CD4-positive, alpha-beta T cell treated with Interferon alpha-2 for 1 hour (primary cell): ENCODE data around the gene MFNG.
"Not testable (repeated sequence)": the region's sequence is repeated elsewhere in the genome, so short reads cannot be mapped to it uniquely, and the experiment has no call there.

ENCODE experiments used
- DNase-seq, 2 donors: peaks; one replicate each; pipeline ENCODE4 v3.0.0-alpha.2; 2020 to 2022

The MFNG gene

GRCh38 chr22:37472418-37473006 lies 13.7 kb downstream of the MFNG start:
- DNase-seq, result peak; percentile 37 to 57

DNA sequence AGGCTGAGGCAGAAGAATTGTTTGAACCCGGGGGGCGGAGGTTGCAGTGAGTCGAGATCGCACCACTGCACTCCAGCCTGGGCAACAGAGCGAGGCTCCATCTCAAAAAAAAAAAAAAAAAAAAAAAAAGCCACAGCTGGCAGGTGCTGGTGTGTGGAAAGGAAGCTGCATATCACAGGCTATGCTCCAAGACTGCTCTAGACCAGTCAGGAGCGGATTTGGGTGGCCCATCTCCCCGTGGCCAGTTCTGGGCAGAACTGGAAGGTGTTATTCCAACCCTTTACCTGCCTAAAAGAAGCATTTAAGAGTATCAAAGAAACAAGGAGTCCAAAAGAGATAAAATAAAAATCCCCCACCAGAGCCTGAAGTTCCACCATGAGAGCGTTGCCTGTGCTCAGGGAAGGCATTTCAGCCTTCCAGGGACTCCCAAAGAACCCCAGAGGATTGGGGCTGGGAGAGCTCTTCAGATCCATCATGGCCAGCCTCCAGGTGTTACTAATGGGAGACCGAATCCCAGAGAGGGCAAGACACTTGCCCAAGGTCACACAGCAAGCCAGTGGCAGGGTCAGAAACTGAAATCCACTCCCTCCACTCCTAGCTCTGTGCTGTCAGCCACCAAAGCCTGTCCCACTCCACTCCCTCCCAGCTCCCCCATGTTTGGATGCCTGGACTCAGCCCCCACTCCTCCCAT lies 14.3 kb downstream of the MFNG start:
- no peak for DNase-seq

DNA sequence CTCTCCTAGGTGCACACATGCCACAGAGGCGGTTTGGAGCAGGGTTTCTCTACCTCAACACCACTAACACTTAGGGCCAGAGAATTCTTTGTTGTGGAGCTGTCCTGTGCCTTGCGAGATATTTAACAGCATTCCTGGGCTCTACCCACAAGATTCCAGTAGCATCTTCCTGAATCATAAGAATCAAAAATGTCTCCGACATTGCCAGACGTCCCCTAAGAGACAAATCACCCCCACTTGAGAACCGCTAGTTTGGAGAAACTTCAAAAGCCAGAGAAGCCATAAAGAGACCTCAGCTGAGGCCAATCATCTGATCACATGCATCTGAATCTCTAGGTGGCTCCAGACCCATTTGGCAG lies 16.1 kb downstream of the MFNG start:
- no peak for DNase-seq

- no peak for DNase-seq
These were observed 16.6 kb downstream of the MFNG start for GRCh38 chr22:37469416-37470086.

DNA sequence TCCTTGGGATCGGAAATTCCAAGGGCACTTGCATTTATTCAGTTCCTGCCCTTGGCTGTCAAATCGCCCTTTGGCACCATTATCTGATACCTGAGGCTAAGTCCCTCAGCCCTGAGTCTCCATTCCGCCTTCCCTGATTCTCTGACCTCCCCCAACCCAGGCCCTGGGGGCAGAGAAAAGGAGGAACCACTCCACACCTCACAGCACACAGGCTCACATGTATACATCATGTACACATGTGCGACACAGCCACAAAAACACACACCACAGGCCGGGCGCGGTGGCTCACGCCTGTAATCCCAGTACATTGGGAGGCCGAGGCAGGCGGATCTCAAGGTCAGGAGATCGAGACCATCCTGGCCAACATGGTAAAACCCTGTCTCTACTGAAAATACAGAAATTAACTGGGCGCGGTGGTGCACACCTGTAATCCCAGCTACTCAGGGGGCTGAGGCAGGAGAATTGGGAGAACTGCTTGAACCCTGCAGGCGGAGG lies 17.9 kb downstream of the MFNG start:
- not testable (repeated sequence) for DNase-seq

DNA sequence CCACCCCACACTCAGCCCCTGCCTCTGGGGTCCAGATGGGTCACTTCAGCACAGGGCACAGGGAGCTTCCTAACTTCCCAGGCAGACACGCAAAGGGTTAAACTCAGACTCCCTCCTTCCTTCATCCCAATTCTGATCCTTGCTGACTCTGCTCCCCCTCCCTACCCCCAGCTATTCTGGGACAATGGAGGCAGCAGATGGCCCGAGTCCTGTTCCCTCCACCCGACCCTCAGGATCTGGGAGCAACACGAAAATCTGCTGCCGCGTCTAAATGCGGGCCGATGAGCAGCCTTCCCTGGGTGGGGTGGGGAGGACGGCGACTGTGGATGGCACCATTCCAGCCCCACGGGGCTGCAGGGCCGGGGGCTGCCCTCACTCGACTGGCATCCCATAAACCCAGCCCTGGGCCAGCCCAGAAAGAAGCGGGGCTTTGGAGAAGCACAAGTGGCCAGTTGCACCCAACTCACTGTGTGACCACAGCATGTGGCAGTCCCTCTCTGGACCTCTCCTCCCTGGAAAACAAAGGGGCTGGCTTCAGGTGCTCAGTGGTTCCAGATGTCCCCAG lies 18.7 kb downstream of the MFNG start:
- DNase-seq, result no peak

GRCh38 chr22:37464181-37464580 lies 22.0 kb downstream of the MFNG start:
- DNase-seq, result no peak

DNA sequence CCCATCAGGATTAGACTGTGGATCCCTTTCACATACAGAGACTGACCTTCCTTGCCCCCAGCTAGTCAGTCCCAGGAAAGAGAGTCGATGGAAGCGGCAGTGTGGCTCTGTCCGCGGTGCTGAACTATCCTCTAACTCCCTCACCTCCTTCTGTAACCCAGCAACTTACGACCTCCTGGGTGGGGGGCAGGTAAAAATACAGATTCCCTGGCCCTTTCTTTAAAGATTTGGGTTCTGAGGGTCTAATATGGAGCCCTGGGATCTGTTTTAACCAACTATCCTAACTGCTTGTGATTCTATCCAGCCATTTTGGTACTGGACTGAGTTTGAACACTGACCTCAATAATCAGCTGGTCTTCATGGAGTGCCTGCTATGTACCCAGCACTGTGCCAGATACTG lies 23.2 kb downstream of the MFNG start:
- DNase-seq, result no peak

- no peak for DNase-seq
These were observed 23.7 kb downstream of the MFNG start for GRCh38 chr22:37462436-37462835.

- no peak for DNase-seq
These were observed 24.2 kb downstream of the MFNG start for GRCh38 chr22:37461961-37462360.

GRCh38 chr22:37460684-37461083 lies 25.5 kb downstream of the MFNG start:
- DNase-seq, result no peak

DNA sequence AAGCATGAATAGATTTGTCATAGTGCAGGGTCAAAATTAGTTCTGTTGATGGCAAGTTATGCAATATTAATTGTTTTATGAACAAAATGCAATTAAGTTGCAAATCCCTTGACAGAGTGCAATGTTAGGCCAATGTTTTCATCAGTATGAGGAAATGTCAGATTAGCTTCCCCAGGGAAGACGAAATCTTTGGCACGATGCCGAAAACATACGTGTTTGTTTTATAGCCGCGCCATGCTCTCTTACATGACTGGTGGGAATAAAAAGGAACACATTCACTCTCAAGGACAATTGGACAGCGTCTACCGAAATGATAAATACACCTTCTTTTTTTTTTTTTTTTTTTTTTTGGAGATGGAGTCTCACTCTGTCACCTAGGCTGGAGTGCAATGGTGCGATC lies 27.0 kb downstream of the MFNG start:
- DNase-seq, result no peak

GRCh38 chr22:37457093-37457893 lies 28.9 kb downstream of the MFNG start:
- DNase-seq, result peak; percentile 75 to 83

DNA sequence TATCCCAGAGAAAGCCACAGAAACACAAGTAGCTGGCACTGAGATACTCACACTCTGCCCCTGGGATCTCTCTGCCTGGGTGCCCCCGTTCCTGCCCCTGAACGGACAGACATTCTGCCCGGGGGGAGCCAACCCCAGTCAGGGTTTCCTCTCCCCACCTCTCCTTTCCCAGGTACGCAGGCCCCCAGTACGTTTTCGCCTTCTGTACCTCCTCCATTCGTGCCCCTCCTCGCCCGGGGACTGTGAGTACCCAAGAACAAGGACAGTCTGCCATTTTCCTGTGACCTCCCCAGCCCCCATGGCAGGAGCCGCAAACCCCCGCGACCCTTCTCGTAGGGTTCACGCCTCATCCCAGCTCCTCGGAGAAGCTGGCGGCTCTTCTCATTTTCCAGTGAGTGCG lies 29.8 kb downstream of the MFNG start:
- DNase-seq, result no peak

DNA sequence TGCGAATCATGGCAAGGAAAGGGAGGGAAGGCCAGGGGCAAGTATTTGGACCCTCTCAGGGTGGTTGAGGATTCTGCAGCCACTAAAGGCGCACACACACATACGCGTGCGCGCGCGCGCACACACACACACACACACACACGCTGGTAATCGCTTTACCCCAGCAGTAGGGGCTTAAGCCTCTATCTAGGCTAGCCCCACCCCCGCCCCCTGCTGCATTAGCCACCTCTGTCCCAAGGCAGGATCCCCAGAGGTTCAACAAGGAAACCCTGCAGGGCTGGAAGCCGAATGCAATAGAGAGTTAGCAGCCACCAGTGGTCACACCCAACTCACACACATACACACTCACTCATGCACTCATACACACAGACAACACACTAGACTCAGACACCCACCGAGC lies 30.3 kb downstream of the MFNG start:
- DNase-seq, result no peak

GRCh38 chr22:37454857-37455686 lies 31.1 kb downstream of the MFNG start:
- DNase-seq, result no peak

DNA sequence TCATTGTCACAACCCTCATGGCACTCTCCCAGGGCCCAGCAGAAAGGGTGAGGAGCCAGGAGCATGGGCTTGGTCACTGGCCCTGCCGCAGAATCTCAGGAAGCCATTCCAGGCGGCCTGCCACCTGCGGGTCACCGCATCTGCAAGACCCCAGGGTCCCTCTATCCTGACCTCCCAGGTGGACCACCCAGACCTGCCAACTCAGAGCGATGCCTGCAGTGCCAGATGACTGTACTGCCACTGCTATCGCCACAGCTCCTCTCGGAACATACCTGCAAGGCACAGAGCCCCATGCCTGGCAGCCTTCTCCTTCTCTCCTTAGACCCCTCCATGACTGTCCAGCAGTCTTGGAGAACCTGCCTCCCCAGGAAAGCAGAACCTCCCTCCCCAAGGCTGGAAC lies 32.5 kb downstream of the MFNG start:
- no peak for DNase-seq

- DNase-seq, result no peak
These were observed 35.0 kb downstream of the MFNG start for GRCh38 chr22:37451218-37451617.

DNA sequence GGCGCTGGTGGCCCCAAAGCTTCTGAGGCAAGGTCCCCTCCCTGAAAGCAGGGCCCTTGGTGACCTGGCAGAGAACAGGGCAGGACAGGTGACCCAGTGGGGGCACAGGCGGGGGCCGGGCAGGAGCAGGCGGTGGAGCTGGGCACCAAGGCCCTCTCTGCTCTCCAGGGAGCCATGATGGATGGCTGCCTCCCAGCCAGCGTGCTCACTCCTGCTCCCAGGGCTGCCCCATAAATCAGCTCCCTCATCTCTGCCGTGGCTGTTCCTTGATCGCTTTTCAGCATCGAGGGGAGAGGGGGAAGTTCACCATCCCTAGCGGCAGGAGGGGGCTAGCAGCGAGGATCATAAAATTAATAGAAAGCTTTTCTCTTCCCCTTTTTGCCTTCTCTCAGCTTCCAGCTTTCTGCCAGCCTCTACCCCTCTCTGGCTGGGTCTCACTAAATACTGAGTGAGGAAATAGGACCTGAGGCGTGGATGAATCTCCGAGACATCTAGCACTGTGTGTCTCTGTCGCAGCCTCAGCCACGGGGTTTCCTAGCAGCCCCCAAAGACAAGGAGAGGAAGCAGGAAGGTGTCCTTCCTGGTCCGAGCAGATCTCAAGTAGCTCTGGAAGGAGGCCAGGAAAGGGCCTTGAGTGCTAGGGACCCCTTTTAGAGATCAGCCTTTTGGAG lies 36.7 kb downstream of the MFNG start:
- DNase-seq, result no peak

- DNase-seq, result no peak
These were observed 37.6 kb downstream of the MFNG start for GRCh38 chr22:37448516-37449127.

GRCh38 chr22:37445501-37445900 lies 40.7 kb downstream of the MFNG start:
- no peak for DNase-seq
